HG03025 (cell line): ENCODE data around the gene RNF157.
"Not testable (repeated sequence)": the region's sequence is repeated elsewhere in the genome, so short reads cannot be mapped to it uniquely, and the experiment has no call there.

Experiments
- ATAC-seq: cut with Tn5 transposase; IDR thresholded peaks from one replicate; pipeline ENCODE4 v1.9.1; 2021; ENCODE audit warnings: mild to moderate bottlenecking, moderate library complexity; ENCODE audit not compliant: unreplicated experiment, low FRiP score

Gene RNF157

GRCh38 chr17:76270770-76271668, 30.7 kb upstream of the RNF157 start:
- no peak for ATAC-seq

- no peak for ATAC-seq
These were observed 29.9 kb upstream of the RNF157 start for GRCh38 chr17:76270127-76270592.

GRCh38 chr17:76268991-76269981, 29.0 kb upstream of the RNF157 start:
- ATAC-seq, result no peak

GRCh38 chr17:76268015-76268749, 27.9 kb upstream of the RNF157 start:
- ATAC-seq, result no peak

GRCh38 chr17:76267581-76268001, 27.3 kb upstream of the RNF157 start:
- not testable (repeated sequence) for ATAC-seq

- ATAC-seq, result no peak
These were observed 26.8 kb upstream of the RNF157 start for GRCh38 chr17:76267051-76267576.

GRCh38 chr17:76266244-76266938, 26.1 kb upstream of the RNF157 start:
- no peak for ATAC-seq

- no peak for ATAC-seq
These were observed 25.4 kb upstream of the RNF157 start for GRCh38 chr17:76265624-76266243.

GRCh38 chr17:76264755-76265623, 24.7 kb upstream of the RNF157 start, which contains the start of gene UBALD2:
Gene UBALD2 (plus strand): TSS chr17:76265348. CDS start chr17:76265506, 158 bp downstream.
- ATAC-seq, result peak; percentile 70

- ATAC-seq, result no peak
These were observed 24.1 kb upstream of the RNF157 start for GRCh38 chr17:76264425-76264754.

- ATAC-seq, result no peak
These were observed 23.6 kb upstream of the RNF157 start for GRCh38 chr17:76263896-76264295.

- ATAC-seq, result no peak
These were observed 22.5 kb upstream of the RNF157 start for GRCh38 chr17:76262732-76263344.

- ATAC-seq, result no peak
These were observed 21.3 kb upstream of the RNF157 start for GRCh38 chr17:76261421-76262215.

GRCh38 chr17:76260669-76261068, 20.4 kb upstream of the RNF157 start:
- ATAC-seq, result no peak

GRCh38 chr17:76260220-76260619, 19.9 kb upstream of the RNF157 start:
- ATAC-seq, result no peak

GRCh38 chr17:76256430-76257050, 16.2 kb upstream of the RNF157 start:
- ATAC-seq, result not testable (repeated sequence)
